ENCODE measurements around the gene CBX6.

DNA sequence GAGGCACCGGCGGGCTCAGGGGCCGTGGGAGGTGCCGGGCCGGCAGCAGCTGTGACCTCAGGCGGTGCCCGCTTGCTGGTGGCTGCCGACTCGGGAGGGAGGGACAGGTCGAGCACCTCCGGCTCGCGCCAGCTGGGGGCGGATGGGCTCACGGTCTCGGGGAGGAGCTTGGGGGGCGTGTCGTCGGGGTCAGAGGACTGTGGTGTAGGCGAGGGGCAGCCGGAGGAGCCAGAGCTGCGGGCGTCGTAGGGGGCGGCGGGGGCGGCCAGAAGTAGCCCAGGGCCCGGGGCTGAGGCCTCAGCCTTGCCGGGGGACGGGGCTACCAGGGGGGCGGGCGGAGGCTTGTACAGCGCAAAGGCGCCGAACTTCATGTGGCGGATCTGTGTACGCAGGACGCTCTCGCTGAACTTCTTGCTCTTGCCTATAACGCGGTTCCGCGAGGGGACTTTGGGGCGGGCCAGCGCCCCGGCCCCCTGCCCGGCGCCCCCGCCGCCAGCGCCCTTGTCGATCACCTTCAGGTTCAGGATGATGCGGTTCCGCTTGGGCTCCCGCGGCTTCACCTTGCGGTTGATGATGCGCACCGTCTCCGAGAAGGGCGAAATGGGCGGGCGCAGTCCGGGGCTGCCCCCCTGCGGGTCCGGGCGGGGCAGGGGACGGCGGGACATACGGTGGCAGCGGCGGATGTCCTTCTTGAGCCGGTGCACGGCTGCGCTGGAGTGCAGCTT, 5.5 kb downstream of the CBX6 start:
- TF ChIP-seq, protein P1, sequence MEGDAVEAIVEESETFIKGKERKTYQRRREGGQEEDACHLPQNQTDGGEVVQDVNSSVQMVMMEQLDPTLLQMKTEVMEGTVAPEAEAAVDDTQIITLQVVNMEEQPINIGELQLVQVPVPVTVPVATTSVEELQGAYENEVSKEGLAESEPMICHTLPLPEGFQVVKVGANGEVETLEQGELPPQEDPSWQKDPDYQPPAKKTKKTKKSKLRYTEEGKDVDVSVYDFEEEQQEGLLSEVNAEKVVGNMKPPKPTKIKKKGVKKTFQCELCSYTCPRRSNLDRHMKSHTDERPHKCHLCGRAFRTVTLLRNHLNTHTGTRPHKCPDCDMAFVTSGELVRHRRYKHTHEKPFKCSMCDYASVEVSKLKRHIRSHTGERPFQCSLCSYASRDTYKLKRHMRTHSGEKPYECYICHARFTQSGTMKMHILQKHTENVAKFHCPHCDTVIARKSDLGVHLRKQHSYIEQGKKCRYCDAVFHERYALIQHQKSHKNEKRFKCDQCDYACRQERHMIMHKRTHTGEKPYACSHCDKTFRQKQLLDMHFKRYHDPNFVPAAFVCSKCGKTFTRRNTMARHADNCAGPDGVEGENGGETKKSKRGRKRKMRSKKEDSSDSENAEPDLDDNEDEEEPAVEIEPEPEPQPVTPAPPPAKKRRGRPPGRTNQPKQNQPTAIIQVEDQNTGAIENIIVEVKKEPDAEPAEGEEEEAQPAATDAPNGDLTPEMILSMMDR (IDR thresholded peaks at IDR 0.05; ENCODE audit: borderline replicate concordance, extremely low read depth, low read length, poor library complexity, severe bottlenecking), result no peak
- TF ChIP-seq EZH2 (IDR thresholded peaks at IDR 0.05; ENCODE audit: borderline replicate concordance, low read depth, low read length, severe bottlenecking), result no peak
